HG02973 (cell line): ENCODE results near the gene CA11.
"Not testable (repeated sequence)": the region's sequence is repeated elsewhere in the genome, so short reads cannot be mapped to it uniquely, and the experiment has no call there.

ENCODE experiments used
- ATAC-seq: cut with Tn5 transposase; IDR thresholded peaks from one replicate; pipeline ENCODE4 v1.9.1; 2021; ENCODE audit warnings: moderate library complexity; ENCODE audit not compliant: unreplicated experiment

Gene CA11

GRCh38 chr19:48642862-48643261 is 3.1 kb downstream of the CA11 start:
- no peak for ATAC-seq

- no peak for ATAC-seq
Measured at GRCh38 chr19:48641850-48642249, 4.1 kb downstream of the CA11 start.

DNA sequence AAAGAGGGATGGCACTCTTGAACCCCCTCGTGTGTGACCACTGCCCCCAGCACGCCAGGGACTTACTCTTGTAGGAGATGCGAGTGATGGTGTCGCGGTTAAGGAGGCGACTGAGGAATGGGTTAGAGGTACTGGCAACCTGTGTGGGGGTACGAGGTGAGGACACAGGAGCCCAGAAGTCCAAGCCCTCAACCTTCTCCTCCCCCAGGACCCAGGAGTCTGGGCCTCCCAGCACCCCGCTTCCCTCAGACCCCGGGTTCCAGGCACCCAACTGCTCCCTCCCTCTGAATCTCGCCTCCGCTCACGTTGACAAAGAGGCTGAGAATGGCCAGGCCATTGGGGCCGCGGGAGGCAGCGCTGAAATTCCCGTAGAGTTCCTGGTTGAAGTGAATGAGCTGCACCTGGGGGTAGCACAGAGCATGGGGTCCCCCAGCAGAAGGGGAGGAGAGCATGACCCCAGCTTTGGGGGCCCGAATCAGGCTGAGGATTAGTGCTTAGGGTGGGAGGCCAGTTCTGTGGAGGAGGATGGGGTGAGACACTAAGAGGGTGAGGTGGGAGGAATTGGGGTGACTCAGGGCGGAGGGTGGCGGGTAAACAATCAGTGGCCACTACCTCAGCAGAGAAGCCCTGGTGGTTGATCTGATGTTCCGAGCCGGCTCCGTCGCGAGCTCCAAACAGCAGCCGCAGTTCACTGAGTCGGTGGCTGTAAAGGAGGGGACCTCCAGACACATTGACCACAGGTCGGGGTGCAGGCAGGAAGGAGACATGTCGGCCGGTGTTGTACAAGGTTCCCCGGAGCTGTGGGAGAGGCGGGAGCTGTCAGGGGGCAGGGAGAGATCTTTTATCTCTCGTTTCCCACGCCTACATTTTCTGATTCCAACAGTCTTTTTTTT is 6.3 kb downstream of the CA11 start:
- no peak for ATAC-seq

DNA sequence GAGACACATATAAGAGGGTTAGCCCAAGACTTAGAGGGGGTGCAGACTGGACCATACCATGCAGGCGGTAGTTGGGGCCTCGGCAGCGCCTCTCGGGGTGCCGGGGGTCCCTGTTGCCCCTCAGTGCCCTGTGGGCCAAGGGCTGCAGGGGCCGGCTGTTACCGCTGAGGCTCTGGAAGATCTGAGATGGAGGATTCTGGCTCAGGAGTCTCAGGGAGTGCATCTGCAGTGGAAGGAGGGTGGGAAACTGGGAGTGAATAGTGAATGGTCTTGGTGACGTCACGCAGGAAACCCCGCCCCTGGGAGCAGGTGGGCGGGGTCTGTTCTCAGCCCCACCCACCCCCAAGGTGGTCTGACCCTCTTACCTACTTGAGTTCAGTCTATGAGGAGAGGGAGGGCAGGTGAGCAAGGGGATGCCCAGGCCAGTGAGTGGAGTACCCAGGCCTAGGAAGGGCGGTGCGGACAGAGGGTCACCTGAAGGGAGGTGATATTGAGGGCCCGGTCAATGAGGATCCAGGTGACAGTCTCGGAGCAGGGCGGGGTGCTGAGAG is 7.1 kb downstream of the CA11 start:
- no peak for ATAC-seq

DNA sequence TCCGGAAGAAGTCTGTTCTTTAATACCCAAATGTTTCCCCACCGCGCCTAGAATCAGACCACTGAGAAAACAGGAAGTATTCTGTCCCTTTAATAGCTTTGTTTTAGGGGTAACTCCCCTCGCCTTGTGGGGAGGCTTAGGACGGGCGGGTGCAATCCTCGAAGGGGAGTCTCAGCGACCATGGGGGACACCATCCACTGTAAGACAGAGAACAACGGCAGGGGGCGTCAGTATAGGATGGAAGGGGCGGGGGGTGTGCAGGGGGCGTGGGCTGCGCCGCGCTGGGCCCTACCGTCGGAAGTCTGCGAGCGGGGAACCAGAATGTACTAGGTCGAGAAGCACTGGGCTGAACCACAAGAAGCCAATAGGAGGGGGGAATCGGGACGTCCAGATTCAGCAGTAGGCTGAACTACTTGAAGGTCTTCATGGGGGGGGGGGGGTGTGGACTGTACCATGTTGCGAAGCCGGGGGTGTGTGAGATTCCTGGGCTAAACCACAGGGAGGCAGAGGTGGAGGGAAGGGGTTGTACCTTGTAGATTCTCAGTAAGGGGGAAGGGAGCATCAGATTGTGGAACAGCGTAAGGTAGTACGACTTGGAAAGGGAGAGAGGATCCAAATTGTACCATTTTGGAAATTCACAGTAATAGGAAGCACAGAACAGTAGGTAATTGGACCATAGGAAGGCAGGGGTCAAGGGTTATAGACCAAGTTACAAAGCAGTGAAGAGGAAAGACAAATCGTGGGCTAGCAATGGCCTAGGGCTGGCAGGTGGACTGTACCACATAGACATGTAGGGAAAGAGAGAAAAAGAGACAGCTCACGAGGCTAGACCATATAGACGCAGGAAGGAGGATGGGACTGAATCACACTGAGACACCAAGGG is 7.8 kb downstream of the CA11 start:
- peak; percentile 13 for ATAC-seq

GRCh38 chr19:48637449-48637947 is 8.5 kb downstream of the CA11 start:
- ATAC-seq, result peak; percentile 54

DNA sequence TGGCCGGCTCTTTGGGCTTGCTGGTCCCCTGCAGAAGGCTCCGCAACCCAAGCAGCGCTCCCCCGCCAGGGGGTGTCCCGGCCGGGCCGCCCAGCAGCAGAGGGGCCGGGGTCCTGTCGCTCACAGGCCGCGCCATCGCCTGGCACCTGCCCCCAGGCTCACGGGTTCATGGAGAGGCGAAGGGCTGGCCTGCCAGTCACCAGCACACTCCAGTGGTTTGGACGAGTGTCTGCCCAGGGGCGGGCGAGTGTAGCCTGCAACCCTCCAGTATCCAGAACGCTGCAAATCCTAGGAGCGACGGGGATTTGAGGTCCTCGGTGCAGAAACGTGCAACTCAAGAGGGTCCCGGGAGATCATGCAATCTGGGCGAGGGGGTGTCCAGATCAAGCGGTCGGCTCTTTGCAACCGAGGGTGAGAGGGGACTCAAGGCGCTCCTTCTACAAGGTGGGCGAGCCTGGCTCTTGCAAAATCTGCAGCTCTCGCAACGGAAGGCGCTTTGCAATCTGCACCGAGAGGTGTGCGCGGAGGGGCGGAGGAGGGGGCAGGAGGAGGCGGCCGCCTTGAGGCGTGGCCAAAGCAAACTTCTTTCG is 9.0 kb downstream of the CA11 start, which contains the start of gene DBP:
Gene DBP (minus strand): TSS at position 521 of the 590 bp plus-strand sequence. CDS start 385 bp downstream, at position 136.
- peak; percentile 1 for ATAC-seq

- ATAC-seq, result no peak
Measured at GRCh38 chr19:48635966-48636858, 9.8 kb downstream of the CA11 start.

GRCh38 chr19:48635263-48635965 is 10.6 kb downstream of the CA11 start:
- ATAC-seq, result no peak

GRCh38 chr19:48634424-48635262 is 11.3 kb downstream of the CA11 start:
- ATAC-seq, result no peak

- ATAC-seq, result no peak
Measured at GRCh38 chr19:48634036-48634342, 12.0 kb downstream of the CA11 start.

GRCh38 chr19:48633148-48634035 is 12.6 kb downstream of the CA11 start:
- no peak for ATAC-seq

- ATAC-seq, result no peak
Measured at GRCh38 chr19:48632692-48633147, 13.3 kb downstream of the CA11 start.

DNA sequence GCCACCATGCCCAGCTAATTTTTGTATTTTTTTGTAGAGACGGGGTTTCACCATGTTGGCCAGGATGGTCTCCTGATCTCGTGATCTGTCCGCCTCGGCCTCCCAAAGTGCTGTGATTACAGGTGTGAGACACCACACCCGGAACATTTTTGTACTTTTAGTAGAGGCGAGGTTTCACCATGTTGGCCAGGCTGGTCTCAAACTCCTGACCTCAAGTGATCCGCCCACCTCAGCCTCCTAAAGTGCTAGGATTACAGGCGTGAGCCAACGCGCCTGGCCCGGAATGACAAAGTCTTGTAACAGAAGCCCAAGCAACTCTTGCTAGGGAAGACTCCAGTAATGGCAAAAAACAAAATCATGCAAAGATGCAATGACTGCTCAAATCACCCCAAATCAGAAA is 13.7 kb downstream of the CA11 start:
- ATAC-seq, result not testable (repeated sequence)

- no peak for ATAC-seq
Measured at GRCh38 chr19:48631225-48631624, 14.8 kb downstream of the CA11 start.

DNA sequence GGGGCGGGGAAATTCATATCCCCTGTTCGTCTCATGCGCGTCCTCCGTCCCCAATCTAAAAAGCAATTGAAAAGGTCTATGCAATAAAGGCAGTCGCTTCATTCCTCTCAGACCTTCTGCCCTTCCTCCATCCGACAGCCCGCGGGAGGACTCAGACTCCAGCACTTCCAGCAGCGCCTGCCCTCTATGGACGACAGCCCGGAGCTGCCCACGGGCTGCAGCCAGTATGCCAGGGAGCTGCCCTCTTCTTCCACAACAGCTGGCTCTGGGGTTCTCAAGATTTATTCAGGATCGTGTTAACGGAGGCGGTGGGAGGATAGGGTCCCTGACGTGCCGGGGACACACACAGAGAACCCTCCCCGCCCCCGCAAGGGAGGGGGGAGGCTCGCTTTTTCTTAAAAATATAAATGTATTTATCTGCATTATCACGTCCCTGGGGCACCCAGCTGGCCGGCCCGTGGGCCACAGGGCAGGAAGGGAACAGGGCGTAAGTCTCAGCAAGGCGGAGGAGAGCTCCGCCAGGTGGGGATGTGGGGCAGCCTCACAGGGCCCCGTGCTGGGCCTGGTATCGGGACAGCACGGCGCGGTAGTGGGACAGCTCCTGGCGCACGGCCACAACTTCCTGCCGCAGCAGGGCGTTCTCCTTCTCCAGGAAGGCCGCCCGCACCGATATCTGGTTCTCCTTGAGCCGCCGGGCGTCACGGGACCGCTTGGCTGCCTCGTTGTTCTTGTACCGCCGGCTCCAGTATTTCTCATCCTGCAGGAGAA is 15.5 kb downstream of the CA11 start:
- ATAC-seq, result no peak
